PC-3 (cell line): ENCODE data around the gene TRAF3.

Experiments
- CTCF ChIP-seq: fragments of 300-600 bp; sonication (generic); conservative IDR thresholded peaks from 2 replicates; pipeline ENCODE4 v1.5.1; 2017; ENCODE audit warnings: antibody characterized with exemption, low read depth, mild to moderate bottlenecking, low read length
- EZH2 ChIP-seq: fragments of 300-600 bp; sonication (generic); IDR thresholded peaks from one replicate; pipeline ENCODE4 v1.6.1; 2017; ENCODE audit warnings: antibody characterized with exemption, mild to moderate bottlenecking, low read length; ENCODE audit not compliant: unreplicated experiment
- EZH2phosphoT487 ChIP-seq: fragments of 300-600 bp; sonication (generic); IDR thresholded peaks from 2 replicates; pipeline ENCODE4 v1.6.1; 2018; ENCODE audit warnings: mild to moderate bottlenecking, antibody characterized with exemption, low read length, borderline replicate concordance

- TF ChIP-seq EZH2phosphoT487 (no peak), EZH2 (no peak), CTCF (no peak)
Measured at GRCh38 chr14:102932484-102933248, 155.4 kb downstream of the TRAF3 start.
